HepG2 (cell line): Measurements from ENCODE around the gene ADPRS. TPM values are rescaled to one million over a fixed set of nuclear protein-coding genes. Genes with fewer than 3 reads are reported as not detected.

Source experiments
- ATAC-seq: fragments of 200-7000 bp; cut with Tn5 transposase; 3 replicates; pipeline ENCODE4 v1.9.1; 2020; ENCODE audit warnings: mild to moderate bottlenecking, moderate library complexity
- BruUV-seq: library from RNA; stranded (reverse); fragments of 400-500 nt; replicated peaks from 2 replicates; lab custom pipeline; 2021; lab: Mats Ljungman, UMichigan
- CTCF ChIA-PET: fragments of 300-600 bp; formaldehyde crosslinking; extraction: SDS; loops from one replicate; lab custom pipeline; 2021; ENCODE audit warnings: low total read pairs, inconsistent platforms, low intra/inter-chr PET ratio; lab: Yijun Ruan, JAX
- POLR2A ChIA-PET: fragments of 350-600 bp; sonication (Branson Sonifier 250); formaldehyde crosslinking; loops from one replicate; lab custom pipeline; 2020; ENCODE audit warnings: antibody characterized with exemption, inconsistent platforms; lab: Yijun Ruan, JAX
- DNase-seq: peaks from one replicate; pipeline ENCODE4 v3.0.0-alpha.2; 2015; ENCODE audit warnings: low spot score
- FAIRE-seq: peaks from 3 replicates; lab custom pipeline; 2011; peaks lifted over from hg19 to GRCh38; lab: Jason Lieb, UNC
- H2AFZ ChIP-seq: one replicate; pipeline ENCODE4 v1.6.1; 2011; ENCODE audit warnings: low read length, inconsistent platforms
- H3K27ac ChIP-seq: fragments of 300-600 bp; 3 replicates; pipeline ENCODE4 v1.8.0; 2011; ENCODE audit warnings: mixed run types, mild to moderate bottlenecking, mixed read lengths, low read length, inconsistent platforms; ENCODE audit not compliant: insufficient read depth; ENCODE audit errors: extremely low read length
- H3K27me3 ChIP-seq, 2 experiments: fragments of 200-600 bp in 1 of 2; 2 replicates in 1 of 2; 3 replicates in 1 of 2; pipeline versions ENCODE4 v1.6.0 to v1.8.0; 2011; ENCODE audit warnings: low read length in 2 of 2, mild to moderate bottlenecking in 2 of 2, moderate library complexity in 2 of 2, inconsistent platforms in 1 of 2; ENCODE audit not compliant: insufficient read depth in 2 of 2, control insufficient read depth in 1 of 2
- H3K36me3 ChIP-seq, 2 experiments: fragments of 200-600 bp in 1 of 2; replicated peaks in 1 of 2; 2 replicates in 1 of 2; 3 replicates in 1 of 2; pipeline versions ENCODE4 v1.5.1 to v1.8.0; 2011; ENCODE audit warnings: low read length in 2 of 2, inconsistent platforms in 1 of 2; ENCODE audit not compliant: insufficient read depth in 2 of 2, control insufficient read depth in 1 of 2
- H3K4me1 ChIP-seq: 2 replicates; pipeline ENCODE4 v1.5.1; 2012; ENCODE audit warnings: low read length, inconsistent platforms; ENCODE audit not compliant: insufficient read depth
- H3K4me2 ChIP-seq: 2 replicates; pipeline ENCODE4 v1.6.0; 2011; ENCODE audit warnings: low read depth, low read length, inconsistent platforms
- H3K4me3 ChIP-seq, 3 experiments: fragments of 200-600 bp in 1 of 3; sonication (generic), shearing (Covaris generic) in 1 of 3; replicated peaks in 1 of 3; 2 replicates each; pipeline ENCODE4 v1.5.1; 2011 to 2016; ENCODE audit warnings: low read length in 3 of 3, inconsistent platforms in 2 of 3, low read depth in 2 of 3, mild to moderate bottlenecking in 2 of 3, control low read depth in 1 of 3, mixed read lengths in 1 of 3; ENCODE audit not compliant: insufficient read depth in 1 of 3
- H3K79me2 ChIP-seq: one replicate; pipeline ENCODE4 v1.6.1; 2011; ENCODE audit warnings: low read length, inconsistent platforms; ENCODE audit not compliant: insufficient read depth
- H3K9ac ChIP-seq: 2 replicates; pipeline ENCODE4 v1.6.0; 2011; ENCODE audit warnings: mild to moderate bottlenecking, low read depth, low read length, inconsistent platforms; ENCODE audit not compliant: insufficient read depth
- H3K9me3 ChIP-seq: 2 replicates; pipeline ENCODE4 v1.5.1; 2012; ENCODE audit warnings: mild to moderate bottlenecking, low read length
- H4K20me1 ChIP-seq: 2 replicates; pipeline ENCODE4 v1.6.0; 2011; ENCODE audit warnings: inconsistent platforms, mild to moderate bottlenecking, low read length, moderate library complexity; ENCODE audit not compliant: insufficient read depth
- CBX5 ChIP-seq: sonication (generic); formaldehyde crosslinking; IDR thresholded peaks from 2 replicates; pipeline ENCODE4 v1.4.0; 2020; ENCODE audit warnings: missing genetic modification reagents, borderline replicate concordance
- EZH2 ChIP-seq: conservative IDR thresholded peaks from 2 replicates; pipeline ENCODE4 v1.6.1; 2012; ENCODE audit warnings: mild to moderate bottlenecking, low read depth, low read length, moderate library complexity
- JDP2 ChIP-seq: sonication (generic); formaldehyde crosslinking; IDR thresholded peaks from 2 replicates; pipeline ENCODE4 v1.8.1; 2022; ENCODE audit warnings: missing genetic modification reagents, borderline replicate concordance
- KDM1A ChIP-seq: IDR thresholded peaks from 2 replicates; pipeline ENCODE4 v1.6.1; 2016; ENCODE audit warnings: missing compliant biosample characterization
- MIER3 ChIP-seq: IDR thresholded peaks from 2 replicates; pipeline ENCODE4 v1.6.1; 2016; ENCODE audit warnings: missing compliant biosample characterization, borderline replicate concordance
- NCOA2 ChIP-seq: sonication (generic); formaldehyde crosslinking; IDR thresholded peaks from 2 replicates; pipeline ENCODE4 v1.8.0; 2022; ENCODE audit warnings: inconsistent platforms
- NONO ChIP-seq, 2 experiments: fragments of 450-650 bp in 1 of 2; sonication (generic) in 1 of 2; formaldehyde crosslinking in 1 of 2; IDR thresholded peaks in 1 of 2; conservative IDR thresholded peaks in 1 of 2; 2 replicates each; pipeline versions ENCODE4 v1.6.1 to v1.8.0; 2017 to 2022; ENCODE audit warnings: mild to moderate bottlenecking in 1 of 2, missing genetic modification reagents in 1 of 2, moderate library complexity in 1 of 2
- RAD21 ChIP-seq: fragments of 450-650 bp; formaldehyde crosslinking; IDR thresholded peaks from 2 replicates; pipeline ENCODE4 v1.5.0; 2020; ENCODE audit warnings: mild to moderate bottlenecking
- RCOR2 ChIP-seq: IDR thresholded peaks from 2 replicates; pipeline ENCODE4 v1.6.1; 2016; ENCODE audit warnings: missing biosample characterization, missing genetic modification reagents
- ZNF256 ChIP-seq: sonication (generic); formaldehyde crosslinking; conservative IDR thresholded peaks from 2 replicates; pipeline ENCODE4 v1.4.0; 2020; ENCODE audit warnings: missing genetic modification reagents
- ZNF292 ChIP-seq: sonication (generic); formaldehyde crosslinking; IDR thresholded peaks from 2 replicates; pipeline ENCODE4 v1.8.1; 2022; ENCODE audit warnings: mild to moderate bottlenecking, low read depth, missing genetic modification reagents, borderline replicate concordance
- ZNF615 ChIP-seq: sonication (generic); formaldehyde crosslinking; IDR thresholded peaks from 2 replicates; pipeline ENCODE4 v1.5.0; 2020; ENCODE audit warnings: mild to moderate bottlenecking, missing genetic modification reagents, borderline replicate concordance
- ZNF674 ChIP-seq: sonication (generic); formaldehyde crosslinking; IDR thresholded peaks from 2 replicates; pipeline ENCODE4 v1.5.0; 2020; ENCODE audit warnings: low read depth, mild to moderate bottlenecking, missing genetic modification reagents
- ZNF7 ChIP-seq: IDR thresholded peaks from 2 replicates; pipeline ENCODE4 v1.6.1; 2016; ENCODE audit warnings: missing biosample characterization, missing genetic modification reagents
- ZNF724P ChIP-seq: sonication (generic); formaldehyde crosslinking; IDR thresholded peaks from 2 replicates; pipeline ENCODE4 v1.8.0; 2022; ENCODE audit warnings: missing genetic modification reagents, borderline replicate concordance
- ZNF816 ChIP-seq: sonication (generic); formaldehyde crosslinking; IDR thresholded peaks from 2 replicates; pipeline ENCODE4 v1.8.0; 2022; ENCODE audit warnings: missing genetic modification reagents, mild to moderate bottlenecking, borderline replicate concordance
- WGBS: methylation state at CpG from one replicate; pipeline ENCODE4 v1.1.6; 2017; ENCODE audit warnings: low lambda C conversion rate; 5-methylcytosine and 5-hydroxymethylcytosine counted together
- in situ Hi-C: cut with HindIII; loops from 2 replicates; pipeline ENCODE4 v1.10.0; 2017; ENCODE audit warnings: low pct_unique_long_range_greater_than_20kb; ENCODE audit not compliant: extremely low pct_ligation_motif_present
- intact Hi-C: fragments of 100-400 bp; cut with micrococcal nuclease; formaldehyde crosslinking; loops from one replicate; pipeline ENCODE4 v1.10.0; 2022; ENCODE audit not compliant: unreplicated experiment
- polyA plus RNA-seq, 8 experiments: library from polyadenylated mRNA; depleted of rRNA in 3 of 8; stranded (reverse) in 7 of 8; unstranded in 1 of 8; fragments of >200 nt; fragmentation: Illumina TruSeq in 4 of 8; extraction: Trizol in 4 of 8; gene quantifications; 2 replicates each; pipeline versions ENCODE4 v1.2.1 to v1.2.3, GENCODE V29; 2011 to 2016; ENCODE audit warnings: low read depth in 4 of 8, missing spikeins in 1 of 8, mixed read lengths in 1 of 8; ENCODE audit not compliant: insufficient read depth in 1 of 8
- total RNA-seq, 5 experiments: library from RNA; depleted of rRNA; stranded (reverse); fragments of >200 nt; fragmentation: Illumina TruSeq; extraction: Trizol; gene quantifications; 2 replicates each; pipeline ENCODE4 v1.2.3, GENCODE V29; 2016; ENCODE audit warnings: low read depth in 1 of 5
- TF ChIP-seq, protein P1 (sequence below): sonication (generic); formaldehyde crosslinking; IDR thresholded peaks from 2 replicates; pipeline ENCODE4 v1.4.0; 2020; ENCODE audit warnings: missing genetic modification reagents, mild to moderate bottlenecking, borderline replicate concordance

The ADPRS gene
- total and polyA plus RNA-seq, 2 of the 13 experiments (the other 11 are each of a cell fraction or from before 2014, with no cell fraction given): 30.6 to 36.4 TPM

DNA sequence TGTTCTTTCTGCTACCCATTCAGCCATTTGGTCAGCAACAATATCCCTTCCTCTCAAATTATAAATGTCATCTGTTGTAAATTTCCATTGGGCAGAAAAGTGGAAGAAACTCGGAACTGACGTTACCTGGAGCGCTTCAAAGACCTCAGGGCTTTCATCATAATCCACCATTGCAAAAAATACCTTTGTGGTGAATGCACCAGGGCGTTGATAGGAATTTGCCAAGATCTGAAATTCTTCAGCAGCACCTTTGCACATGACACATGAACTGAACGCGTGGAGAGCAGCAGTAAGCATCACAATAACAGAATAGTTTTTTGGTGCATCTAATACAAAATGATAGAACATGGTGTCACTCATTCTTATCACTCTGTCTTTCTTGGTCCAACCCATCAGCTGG lies 7.9 kb upstream of the ADPRS start:
- no TSS peak for BruUV-seq
- TF ChIP-seq NCOA2 (CRISPR knock-in tag) (no peak), ZNF292 (CRISPR knock-in tag) (no peak), ZNF816 (CRISPR knock-in tag) (no peak), RAD21 (CRISPR knock-in tag) (no peak), MIER3 (no peak), KDM1A (CRISPR knock-in tag) (no peak), ZNF674 (no peak), EZH2 (no peak), ZNF724P (CRISPR knock-in tag) (no peak), NONO (IDR thresholded peaks at IDR 0.05) (no peak), NONO (CRISPR knock-in tag; conservative IDR thresholded peaks at IDR 0.05) (no peak), JDP2 (no peak), ZNF256 (CRISPR knock-in tag) (no peak), ZNF7 (CRISPR knock-in tag) (no peak), CBX5 (CRISPR knock-in tag) (no peak), RCOR2 (CRISPR knock-in tag) (no peak), ZNF615 (CRISPR knock-in tag) (no peak)
- TF ChIP-seq, protein P1, sequence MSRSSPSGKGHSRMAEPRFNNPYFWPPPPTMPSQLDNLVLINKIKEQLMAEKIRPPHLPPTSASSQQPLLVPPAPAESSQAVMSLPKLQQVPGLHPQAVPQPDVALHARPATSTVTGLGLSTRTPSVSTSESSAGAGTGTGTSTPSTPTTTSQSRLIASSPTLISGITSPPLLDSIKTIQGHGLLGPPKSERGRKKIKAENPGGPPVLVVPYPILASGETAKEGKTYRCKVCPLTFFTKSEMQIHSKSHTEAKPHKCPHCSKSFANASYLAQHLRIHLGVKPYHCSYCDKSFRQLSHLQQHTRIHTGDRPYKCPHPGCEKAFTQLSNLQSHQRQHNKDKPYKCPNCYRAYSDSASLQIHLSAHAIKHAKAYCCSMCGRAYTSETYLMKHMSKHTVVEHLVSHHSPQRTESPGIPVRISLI (CRISPR knock-in tag): no peak
- intact Hi-C loops: no loop called here

More for the DNA sequence above, 7.9 kb upstream of the ADPRS start:
- no peaks in the 10 kb centered on the region for H3K79me2 ChIP-seq
- in situ Hi-C loops: no loop called here
- DNase-seq (no peak), ATAC-seq (no peak), FAIRE-seq (no peak)
- H3K4me3 ChIP-seq: no peak overlapping the region
- POLR2A ChIA-PET: no interaction called here
- WGBS: 20% methylated on average over 6 of the region's 6 CpGs
- no peak overlapping the region for H3K9ac ChIP-seq
- H3K27me3 ChIP-seq: peaks cover 0 to 2% of the 10 kb centered on the region in 2 experiments; a peak in 1 of 5 replicates
- no peak overlapping the region for H3K4me2 ChIP-seq
- CTCF ChIA-PET: no interaction called here
- no peak overlapping the region for H3K27ac ChIP-seq
- H2AFZ ChIP-seq: no peak overlapping the region
- no peaks in the 10 kb centered on the region for H3K9me3 ChIP-seq
- 0 out of 2 replicates have a peak, but pooled peaks cover 7% of the 10 kb centered on the region for H3K4me1 ChIP-seq
- no peaks in the 10 kb centered on the region for H4K20me1 ChIP-seq
- H3K36me3 ChIP-seq: no peaks in the 10 kb centered on the region
